HEK293T (cell line): ENCODE measurements around the gene TRIP4.
"Not testable (repeated sequence)": the region's sequence is repeated elsewhere in the genome, so short reads cannot be mapped to it uniquely, and the experiment has no call there.

ENCODE experiments used
- CTCF ChIA-PET: fragments of 350-600 bp; formaldehyde crosslinking; extraction: SDS; loops from one replicate; lab custom pipeline; 2021; ENCODE audit warnings: antibody characterized with exemption, inconsistent platforms; lab: Yijun Ruan, JAX
- POLR2A ChIA-PET: fragments of 350-600 bp; formaldehyde crosslinking; extraction: SDS; loops from one replicate; lab custom pipeline; 2020; ENCODE audit warnings: antibody characterized with exemption, inconsistent platforms; lab: Yijun Ruan, JAX
- DNase-seq: peaks from one replicate; pipeline ENCODE4 v3.0.0; 2012; ENCODE audit warnings: mixed read lengths; ENCODE audit errors: extremely low spot score
- ARNT ChIP-seq: fragments of 450-650 bp; IDR thresholded peaks from 2 replicates; pipeline ENCODE4 v1.6.1; 2017; ENCODE audit warnings: mild to moderate bottlenecking
- BHLHE40 ChIP-seq: fragments of 450-650 bp; IDR thresholded peaks from 2 replicates; pipeline ENCODE4 v1.6.1; 2016; ENCODE audit warnings: mild to moderate bottlenecking, moderate library complexity, borderline replicate concordance
- CTBP1 ChIP-seq: fragments of 450-650 bp; IDR thresholded peaks from 2 replicates; pipeline ENCODE4 v1.6.1; 2016; ENCODE audit warnings: borderline replicate concordance
- ELF4 ChIP-seq: fragments of 450-650 bp; IDR thresholded peaks from 2 replicates; pipeline ENCODE4 v1.6.1; 2017; ENCODE audit warnings: antibody characterized with exemption
- FOXA1 ChIP-seq: fragments of 450-650 bp; IDR thresholded peaks from 2 replicates; pipeline ENCODE4 v1.6.1; 2016; ENCODE audit warnings: mild to moderate bottlenecking
- FOXK2 ChIP-seq: fragments of 450-650 bp; IDR thresholded peaks from 2 replicates; pipeline ENCODE4 v1.6.1; 2016; ENCODE audit warnings: mild to moderate bottlenecking
- FOXM1 ChIP-seq: fragments of 450-650 bp; IDR thresholded peaks from 2 replicates; pipeline ENCODE4 v1.6.1; 2017; ENCODE audit warnings: mild to moderate bottlenecking, borderline replicate concordance
- HDGF ChIP-seq: fragments of 450-650 bp; IDR thresholded peaks from 2 replicates; pipeline ENCODE4 v1.6.1; 2017; ENCODE audit warnings: antibody characterized with exemption, borderline replicate concordance
- L3MBTL2 ChIP-seq: fragments of 450-650 bp; conservative IDR thresholded peaks from 2 replicates; pipeline ENCODE4 v1.6.1; 2016; ENCODE audit warnings: mild to moderate bottlenecking
- LEF1 ChIP-seq: fragments of 450-650 bp; IDR thresholded peaks from 2 replicates; pipeline ENCODE4 v1.6.1; 2017; ENCODE audit warnings: mild to moderate bottlenecking, borderline replicate concordance
- NFRKB ChIP-seq: fragments of 450-650 bp; IDR thresholded peaks from 2 replicates; pipeline ENCODE4 v1.6.1; 2016; ENCODE audit warnings: mild to moderate bottlenecking, moderate library complexity
- SP1 ChIP-seq: fragments of 450-650 bp; IDR thresholded peaks from 2 replicates; pipeline ENCODE4 v1.6.1; 2017
- SUZ12 ChIP-seq: fragments of 450-650 bp; IDR thresholded peaks from 2 replicates; pipeline ENCODE4 v1.6.1; 2016; ENCODE audit warnings: mild to moderate bottlenecking
- TARDBP ChIP-seq: fragments of 450-650 bp; IDR thresholded peaks from 2 replicates; pipeline ENCODE4 v1.6.1; 2016
- ZNF384 ChIP-seq: fragments of 450-650 bp; IDR thresholded peaks from 2 replicates; pipeline ENCODE4 v1.6.1; 2016
- TF ChIP-seq, protein P1 (sequence below): fragments of 450-650 bp; IDR thresholded peaks from 2 replicates; pipeline ENCODE4 v1.6.1; 2016

The TRIP4 gene

DNA sequence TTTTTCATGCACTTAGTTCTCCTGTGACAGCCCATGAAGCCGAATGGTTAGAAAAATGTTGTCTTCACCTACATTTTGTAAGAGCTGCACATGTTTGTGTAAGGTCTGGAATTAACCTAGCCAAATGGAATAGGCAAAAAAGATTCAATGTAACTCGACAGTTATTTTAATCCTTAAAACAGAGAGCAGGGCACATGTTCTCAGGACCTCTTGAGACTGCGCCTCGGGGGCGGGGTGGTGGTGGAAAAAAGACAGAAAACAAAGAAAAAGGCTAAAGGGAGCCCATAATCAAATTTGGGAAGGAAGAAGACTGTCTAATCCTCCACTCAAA, 31.0 kb upstream of the TRIP4 start:
- CTCF ChIA-PET: interaction anchor here (0.8 to 1.4 kb wide), 2 partner anchors 134 to 146 kb away, joined by 3 to 4 read pairs; no protein-coding TSS in a partner anchor
- TF ChIP-seq FOXM1 (no peak), ARNT (no peak), ELF4 (no peak), BHLHE40 (no peak), ZNF384 (no peak), LEF1 (no peak), SUZ12 (no peak), FOXK2 (no peak), CTBP1 (no peak), NFRKB (no peak), TARDBP (no peak), HDGF (no peak), SP1 (no peak), L3MBTL2 (no peak), FOXA1 (no peak)
- TF ChIP-seq, protein P1, sequence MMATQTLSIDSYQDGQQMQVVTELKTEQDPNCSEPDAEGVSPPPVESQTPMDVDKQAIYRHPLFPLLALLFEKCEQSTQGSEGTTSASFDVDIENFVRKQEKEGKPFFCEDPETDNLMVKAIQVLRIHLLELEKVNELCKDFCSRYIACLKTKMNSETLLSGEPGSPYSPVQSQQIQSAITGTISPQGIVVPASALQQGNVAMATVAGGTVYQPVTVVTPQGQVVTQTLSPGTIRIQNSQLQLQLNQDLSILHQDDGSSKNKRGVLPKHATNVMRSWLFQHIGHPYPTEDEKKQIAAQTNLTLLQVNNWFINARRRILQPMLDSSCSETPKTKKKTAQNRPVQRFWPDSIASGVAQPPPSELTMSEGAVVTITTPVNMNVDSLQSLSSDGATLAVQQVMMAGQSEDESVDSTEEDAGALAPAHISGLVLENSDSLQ: no peak
- POLR2A ChIA-PET: no interaction called here
- no peak for DNase-seq

DNA sequence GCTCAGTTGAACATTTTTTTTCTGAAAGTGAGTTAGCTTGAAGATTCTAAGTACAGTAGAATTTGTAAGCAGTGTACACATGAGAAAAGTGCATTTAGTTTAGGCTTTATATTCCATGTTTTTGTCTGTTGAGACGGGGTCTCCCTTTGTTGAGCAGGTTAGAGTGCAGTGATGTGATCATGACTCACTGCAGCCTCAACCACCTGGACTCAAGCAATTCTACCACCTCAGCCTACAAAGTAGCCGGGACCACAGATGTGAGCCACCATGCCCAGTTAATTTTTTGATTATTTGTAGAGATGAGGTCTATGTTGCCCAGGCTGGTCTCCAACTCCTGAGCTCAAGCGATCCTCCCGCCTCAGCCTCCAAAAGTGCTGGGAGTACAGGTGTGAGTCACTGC, 26.4 kb upstream of the TRIP4 start:
- no peak for DNase-seq
- POLR2A ChIA-PET: interaction anchor here (0.6 kb wide), 1 partner anchor 9 kb away, joined by 3 read pairs; no protein-coding TSS in a partner anchor
- CTCF ChIA-PET: no interaction called here
- TF ChIP-seq SUZ12: no peak
- TF ChIP-seq ARNT: no peak
- TF ChIP-seq LEF1: no peak
- TF ChIP-seq NFRKB: no peak
- no peak for TF ChIP-seq ZNF384
- no peak for TF ChIP-seq FOXM1
- TF ChIP-seq FOXA1: no peak
- TF ChIP-seq ELF4: no peak
- no peak for TF ChIP-seq TARDBP
- TF ChIP-seq BHLHE40: no peak
- TF ChIP-seq SP1: no peak
- no peak for TF ChIP-seq FOXK2
- TF ChIP-seq, protein P1: no peak
- TF ChIP-seq CTBP1: no peak

DNA sequence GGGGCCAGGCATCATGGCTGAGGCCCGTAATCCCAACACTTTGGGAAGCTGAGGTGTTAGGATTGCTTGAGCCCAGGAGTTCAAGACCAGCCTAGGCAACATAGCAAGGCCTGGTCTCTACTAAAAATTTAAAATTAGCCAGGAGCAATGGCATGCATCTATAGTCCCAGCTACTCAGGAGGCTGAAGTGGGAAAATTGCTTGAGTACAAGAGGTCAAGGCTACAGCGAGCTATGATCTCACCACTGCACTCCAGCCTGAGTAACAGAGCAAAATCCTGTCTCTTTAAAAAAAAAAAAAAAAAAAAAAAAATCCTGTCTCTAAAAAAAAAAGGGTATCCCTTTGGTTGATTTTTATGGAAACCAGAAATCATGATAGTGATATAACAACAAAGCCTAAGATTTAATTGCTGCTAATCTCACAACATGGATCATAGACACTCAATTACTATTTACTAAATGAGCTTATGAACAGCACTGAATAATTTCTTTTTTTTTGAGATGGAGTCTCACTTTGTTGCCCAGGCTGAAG, 18.5 kb upstream of the TRIP4 start:
- ChIA-PET POLR2A (no interaction called here), CTCF (interaction anchor here (0.6 kb wide), 1 partner anchor 118 kb away, joined by 4 read pairs; no protein-coding TSS in a partner anchor)
- TF ChIP-seq ZNF384 (0 out of 2 replicates have a peak, but pooled peaks have one; percentile 44), NFRKB (no peak)
- DNase-seq: no peak

DNA sequence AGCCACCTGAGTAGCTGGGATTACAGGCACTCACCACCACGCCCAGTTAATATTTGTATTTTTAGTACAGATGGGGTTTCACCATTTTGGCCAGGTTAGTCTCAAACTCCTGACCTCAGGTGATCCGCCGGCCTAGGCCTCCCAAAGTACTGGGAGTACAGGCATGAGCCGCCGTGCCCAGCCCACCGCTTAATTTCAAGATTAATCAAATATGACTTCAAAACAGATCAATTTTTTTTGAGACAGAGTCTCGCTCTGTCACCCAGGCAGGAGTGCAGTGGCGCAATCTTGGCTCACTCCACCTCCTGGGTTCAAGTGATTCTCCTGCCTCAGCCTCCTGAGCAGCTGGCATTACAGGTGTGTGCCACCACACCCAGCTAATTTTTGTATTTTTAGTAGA, 16.3 kb upstream of the TRIP4 start:
- POLR2A ChIA-PET, DNase-seq, CTCF ChIA-PET: not testable (repeated sequence)

DNA sequence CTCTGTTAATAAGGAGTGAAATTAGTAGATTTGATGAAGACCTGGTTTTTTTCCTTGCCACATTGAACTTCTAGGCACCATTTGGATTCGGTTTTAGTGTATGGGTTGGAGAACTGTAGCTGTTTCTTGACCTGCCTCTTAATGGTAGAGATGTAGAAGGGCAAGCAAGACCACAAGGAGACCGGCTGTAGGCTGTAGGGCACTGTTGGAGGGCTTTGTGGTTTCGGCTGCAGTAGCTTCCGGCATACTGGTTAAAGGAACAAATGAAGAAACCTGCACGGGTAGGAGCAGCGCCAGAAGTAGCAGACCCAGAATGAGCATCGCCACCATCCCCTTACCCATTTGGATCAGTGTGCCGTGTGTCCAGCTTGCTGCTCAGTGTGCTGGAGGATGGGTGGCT, 14.3 kb upstream of the TRIP4 start:
- DNase-seq: no peak
- CTCF ChIA-PET: no interaction called here
- no peak for TF ChIP-seq CTBP1
- TF ChIP-seq, protein P1: no peak
- no peak for TF ChIP-seq BHLHE40
- no peak for TF ChIP-seq TARDBP
- no peak for TF ChIP-seq ZNF384
- no peak for TF ChIP-seq L3MBTL2
- TF ChIP-seq NFRKB: no peak
- TF ChIP-seq SUZ12: no peak
- no peak for TF ChIP-seq FOXM1
- no peak for TF ChIP-seq ELF4
- no peak for TF ChIP-seq ARNT
- TF ChIP-seq FOXK2: no peak
- TF ChIP-seq FOXA1: no peak
- TF ChIP-seq HDGF: no peak
- TF ChIP-seq LEF1: no peak
- TF ChIP-seq SP1: no peak
- POLR2A ChIA-PET: no interaction called here

DNA sequence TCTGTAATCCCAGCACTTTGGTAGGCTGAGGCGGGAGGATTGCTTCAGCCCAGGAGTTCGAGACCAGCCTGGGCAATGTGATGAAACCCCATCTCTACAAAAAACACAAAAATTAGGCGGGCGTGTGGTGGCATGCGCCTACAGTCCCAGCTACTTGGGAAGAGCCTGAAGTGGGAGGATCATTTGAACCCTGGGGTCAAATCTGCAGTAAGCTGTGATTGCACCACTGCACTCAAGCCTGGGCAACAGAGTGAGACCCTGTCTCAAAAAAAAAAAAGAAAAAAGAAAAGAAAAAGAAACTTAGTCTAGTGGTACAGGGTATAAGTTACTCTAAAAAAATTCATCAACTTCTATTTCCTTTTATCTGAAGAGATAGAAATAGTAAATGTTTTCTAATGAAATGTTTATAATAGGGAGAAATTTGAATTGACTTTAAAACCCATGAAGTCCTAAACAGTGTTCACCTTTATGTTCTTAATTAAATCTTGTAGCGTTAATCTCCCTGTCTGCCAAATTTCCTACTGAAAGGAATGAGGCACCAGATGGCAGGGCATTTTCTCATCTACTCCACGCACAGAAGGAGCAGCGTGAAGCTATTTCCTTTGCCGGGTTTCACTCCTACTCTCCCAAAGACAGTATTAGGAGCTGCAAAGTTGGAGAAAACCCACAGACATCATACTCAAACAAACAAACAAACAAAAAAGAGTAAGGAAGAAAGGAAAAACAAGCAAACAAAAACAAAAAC, 8.2 kb upstream of the TRIP4 start:
- TF ChIP-seq ZNF384: no peak
- TF ChIP-seq LEF1: no peak
- TF ChIP-seq L3MBTL2: no peak
- TF ChIP-seq SUZ12: no peak
- TF ChIP-seq SP1: no peak
- TF ChIP-seq FOXA1: no peak
- no peak for TF ChIP-seq TARDBP
- no peak for TF ChIP-seq CTBP1
- no peak for TF ChIP-seq NFRKB
- TF ChIP-seq, protein P1: no peak
- TF ChIP-seq ELF4: no peak
- TF ChIP-seq FOXK2: no peak
- TF ChIP-seq HDGF: no peak
- TF ChIP-seq FOXM1: no peak
- TF ChIP-seq ARNT: no peak
- TF ChIP-seq BHLHE40: no peak
- POLR2A ChIA-PET: interaction anchor here (0.9 to 1.3 kb wide), 2 partner anchors 8 to 216 kb away, joined by 5 to 6 read pairs; partner anchors contain the start of genes PPIB and TRIP4
- DNase-seq: no peak
- CTCF ChIA-PET: no interaction called here

DNA sequence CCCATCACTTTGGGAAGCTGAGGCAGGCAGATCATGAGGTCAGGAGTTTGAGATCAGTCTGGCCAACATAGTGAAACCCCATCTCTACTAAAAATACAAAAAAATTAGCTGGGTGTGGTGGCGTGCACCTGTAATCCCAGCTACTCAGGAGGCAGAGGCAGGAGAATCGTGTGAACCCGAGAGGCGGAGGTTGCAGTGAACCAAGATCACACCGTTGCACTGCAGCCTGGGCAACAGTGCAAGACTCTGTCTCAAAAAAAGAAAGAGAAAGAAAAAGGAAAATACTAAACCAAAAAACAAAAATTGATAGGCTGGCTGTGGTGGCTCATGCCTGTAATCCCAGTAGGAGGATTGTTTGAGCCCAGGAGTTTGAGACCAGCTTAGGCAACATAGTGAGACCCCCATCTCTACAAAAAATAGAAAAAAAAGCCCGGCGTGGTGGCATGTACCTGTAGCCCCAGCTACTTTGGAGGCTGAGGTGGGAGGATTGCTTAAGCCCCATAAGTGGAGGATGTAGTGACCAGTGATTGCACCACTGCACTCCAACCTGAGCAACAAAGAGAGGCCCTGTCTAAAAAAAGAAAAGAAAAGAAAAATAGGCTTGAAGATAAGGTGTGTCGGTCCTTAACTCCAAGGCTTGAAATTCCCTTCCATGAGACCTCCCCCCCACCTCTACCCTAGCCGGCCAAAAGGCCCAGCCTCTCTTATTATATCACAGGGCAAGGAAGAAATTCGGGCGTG, 7.3 kb upstream of the TRIP4 start:
- POLR2A ChIA-PET: interaction anchor here (0.5 to 1.0 kb wide), 4 partner anchors 17 to 217 kb away, joined by 3 to 6 read pairs (median 3); partner anchors contain the start of genes PPIB and ZNF609
- DNase-seq, CTCF ChIA-PET: not testable (repeated sequence)
